ENCODE measurements around the gene SUPT5H.

- TF ChIP-seq, protein P1, sequence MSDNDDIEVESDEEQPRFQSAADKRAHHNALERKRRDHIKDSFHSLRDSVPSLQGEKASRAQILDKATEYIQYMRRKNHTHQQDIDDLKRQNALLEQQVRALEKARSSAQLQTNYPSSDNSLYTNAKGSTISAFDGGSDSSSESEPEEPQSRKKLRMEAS (IDR thresholded peaks at IDR 0.05; ENCODE audit: low read depth, low read length), result no peak
- no peak for TF ChIP-seq CTCF (IDR thresholded peaks at IDR 0.05; ENCODE audit: low read depth, low read length)
- no peak for TF ChIP-seq POLR2A (IDR thresholded peaks at IDR 0.05; ENCODE audit: extremely low read depth, insufficient read length)
These were observed 70.3 kb downstream of the SUPT5H start for GRCh38 chr19:39515551-39516191.
